Right lobe of liver (tissue), 4 donors: Measurements from ENCODE around the gene ARID3A.

Source experiments
- CTCF ChIP-seq, 4 donors: fragments of 200-600 bp in 3 of 4; fragments of 450-650 bp in 1 of 4; IDR thresholded peaks; one replicate each; pipeline versions ENCODE4 v1.5.1 to v1.8.0; 2016 to 2022; ENCODE audit warnings: antibody characterized with exemption in 4 of 4, mild to moderate bottlenecking in 2 of 4
- POLR2A ChIP-seq: fragments of 450-650 bp; IDR thresholded peaks from one replicate; pipeline ENCODE4 v1.6.1; 2017; ENCODE audit warnings: antibody characterized with exemption, mild to moderate bottlenecking
- donor health status: DM: no; HTN: no; CAD: no.
- donor health status: DM: no; HTN: no; CAD: no.
- donor health status: DM: no; HTN: yes; CAD: no.

GRCh38 chr19:887599-887998 lies 38.2 kb upstream of the ARID3A start:
- no peak for TF ChIP-seq CTCF (IDR thresholded peaks at IDR 0.05)
- no peak for TF ChIP-seq POLR2A
